Transverse colon (tissue), 4 donors: ENCODE results near the gene OFD1. TPM values are rescaled to one million over a fixed set of nuclear protein-coding genes. Genes with fewer than 3 reads are reported as not detected.

ENCODE experiments used
- DNase-seq: peaks from one replicate; pipeline ENCODE4 v3.0.0-alpha.2; 2019
- H3K27ac ChIP-seq, 4 donors: fragments of 200-600 bp; sonication (generic); 2 replicates each; pipeline ENCODE4 v1.5.1; 2016 to 2018; ENCODE audit warnings: inconsistent platforms in 4 of 4
- H3K27me3 ChIP-seq: fragments of 200-600 bp; sonication (generic); 2 replicates; pipeline ENCODE4 v1.5.1; 2017; ENCODE audit warnings: inconsistent platforms
- H3K36me3 ChIP-seq, 4 donors: fragments of 200-600 bp; sonication (generic); 2 replicates each; pipeline ENCODE4 v1.5.1; 2017 to 2019; ENCODE audit warnings: inconsistent platforms in 4 of 4
- H3K4me1 ChIP-seq, 4 donors: fragments of 200-600 bp; sonication (generic); 2 replicates each; pipeline ENCODE4 v1.5.1; 2017 to 2020; ENCODE audit warnings: inconsistent platforms in 4 of 4
- H3K4me3 ChIP-seq, 4 donors: fragments of 200-600 bp; sonication (generic); 1 replicate in 1 of 4; 2 replicates in 3 of 4; pipeline versions ENCODE4 v1.5.1 to v1.6.1; 2017 to 2019; ENCODE audit warnings: inconsistent platforms in 4 of 4
- H3K9me3 ChIP-seq, 2 donors: fragments of 200-600 bp; sonication (generic); 2 replicates each; pipeline ENCODE4 v1.5.1; 2017 to 2019; ENCODE audit warnings: inconsistent platforms in 2 of 2
- EP300 ChIP-seq: sonication (generic); formaldehyde crosslinking; IDR thresholded peaks from one replicate; pipeline ENCODE4 v1.6.1; 2017; ENCODE audit warnings: antibody characterized with exemption, low read depth
- POLR2A ChIP-seq: fragments of 450-650 bp; IDR thresholded peaks from one replicate; pipeline ENCODE4 v1.6.1; 2016; ENCODE audit warnings: antibody characterized with exemption, mild to moderate bottlenecking, moderate library complexity
- POLR2AphosphoS5 ChIP-seq, 3 donors: sonication (generic); formaldehyde crosslinking; IDR thresholded peaks; one replicate each; pipeline ENCODE4 v1.6.1; 2016; ENCODE audit warnings: antibody characterized with exemption in 3 of 3
- WGBS, 2 donors: methylation state at CpG; one replicate each; pipeline ENCODE4 v1.1.5; 2018; ENCODE audit warnings: low coverage in 1 of 2; 5-methylcytosine and 5-hydroxymethylcytosine counted together
- in situ Hi-C, 4 donors: fragments of 200-750 bp; cut with MboI; loops; one replicate each; pipeline versions ENCODE4 v1.15.0 to v1.15.1; 2017; ENCODE audit warnings: low sequenced_read_pairs in 3 of 4, low pct_ligation_motif_present in 1 of 4, low pct_unique_long_range_greater_than_20kb in 1 of 4
- intact Hi-C: fragments of 100-400 bp; cut with DNase I; formaldehyde crosslinking; loops from one replicate; pipeline ENCODE4 v1.15.1; 2023; ENCODE audit warnings: low total_unique reads
- total RNA-seq, 4 donors: library from RNA; depleted of rRNA; stranded (reverse); fragments of >200 nt; gene quantifications; one replicate each; pipeline ENCODE4 v1.1.0, GENCODE V29; 2016
- TF ChIP-seq, protein P1 (sequence below), 5 experiments: fragments of 200-600 bp in 3 of 5; fragments of 450-650 bp in 2 of 5; sonication (generic) in 3 of 5; IDR thresholded peaks; 1 replicate in 2 of 5; 2 replicates in 3 of 5; pipeline ENCODE4 v1.5.1; 2016 to 2017; ENCODE audit warnings: antibody characterized with exemption in 5 of 5, inconsistent platforms in 3 of 5, mild to moderate bottlenecking in 2 of 5, moderate library complexity in 1 of 5

The OFD1 gene
- total RNA-seq, 4 donors from 2014 or later: 27.2 to 184 (median 62.8) TPM

DNA sequence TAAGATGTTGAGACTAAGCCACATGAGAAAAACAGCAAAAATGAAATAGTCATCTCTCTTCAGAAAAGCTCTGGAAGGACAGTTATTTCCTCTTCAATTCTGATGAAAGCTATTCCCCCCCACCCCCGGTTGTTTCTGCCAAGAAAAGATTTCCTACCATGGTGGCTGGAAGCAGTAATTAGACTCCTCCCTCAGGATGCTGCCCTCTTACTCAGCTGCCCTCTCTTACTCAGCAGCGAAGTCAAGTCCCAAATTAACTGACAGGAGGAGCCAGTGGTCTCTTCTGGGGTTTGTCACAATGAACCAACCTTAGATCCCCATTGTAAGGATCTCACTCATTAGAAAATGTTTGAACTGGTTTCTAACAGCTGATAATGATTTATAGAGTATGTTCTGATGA, 44.4 kb downstream of the OFD1 start:
- no peak for DNase-seq
- H3K27ac ChIP-seq: no peak overlapping the region
- WGBS, 2 donors: 47% methylated on average over 2 of the region's 2 CpGs; no CpG with 5 or more reads in 1 of the 2 donors
- no peaks in the 10 kb centered on the region for H3K9me3 ChIP-seq
- H3K4me3 ChIP-seq: no peak overlapping the region
- intact Hi-C loops: no loop called here
- in situ Hi-C loops: no loop called here
- no peaks in the 10 kb centered on the region for H3K27me3 ChIP-seq
- TF ChIP-seq POLR2AphosphoS5 (IDR thresholded peaks at IDR 0.05): no peak
- TF ChIP-seq, protein P1, sequence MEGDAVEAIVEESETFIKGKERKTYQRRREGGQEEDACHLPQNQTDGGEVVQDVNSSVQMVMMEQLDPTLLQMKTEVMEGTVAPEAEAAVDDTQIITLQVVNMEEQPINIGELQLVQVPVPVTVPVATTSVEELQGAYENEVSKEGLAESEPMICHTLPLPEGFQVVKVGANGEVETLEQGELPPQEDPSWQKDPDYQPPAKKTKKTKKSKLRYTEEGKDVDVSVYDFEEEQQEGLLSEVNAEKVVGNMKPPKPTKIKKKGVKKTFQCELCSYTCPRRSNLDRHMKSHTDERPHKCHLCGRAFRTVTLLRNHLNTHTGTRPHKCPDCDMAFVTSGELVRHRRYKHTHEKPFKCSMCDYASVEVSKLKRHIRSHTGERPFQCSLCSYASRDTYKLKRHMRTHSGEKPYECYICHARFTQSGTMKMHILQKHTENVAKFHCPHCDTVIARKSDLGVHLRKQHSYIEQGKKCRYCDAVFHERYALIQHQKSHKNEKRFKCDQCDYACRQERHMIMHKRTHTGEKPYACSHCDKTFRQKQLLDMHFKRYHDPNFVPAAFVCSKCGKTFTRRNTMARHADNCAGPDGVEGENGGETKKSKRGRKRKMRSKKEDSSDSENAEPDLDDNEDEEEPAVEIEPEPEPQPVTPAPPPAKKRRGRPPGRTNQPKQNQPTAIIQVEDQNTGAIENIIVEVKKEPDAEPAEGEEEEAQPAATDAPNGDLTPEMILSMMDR (IDR thresholded peaks at IDR 0.05): no peak
- TF ChIP-seq POLR2A: no peak
- no peak for TF ChIP-seq EP300
- H3K36me3 ChIP-seq: no peaks in the 10 kb centered on the region
- H3K4me1 ChIP-seq: no peaks in the 10 kb centered on the region

DNA sequence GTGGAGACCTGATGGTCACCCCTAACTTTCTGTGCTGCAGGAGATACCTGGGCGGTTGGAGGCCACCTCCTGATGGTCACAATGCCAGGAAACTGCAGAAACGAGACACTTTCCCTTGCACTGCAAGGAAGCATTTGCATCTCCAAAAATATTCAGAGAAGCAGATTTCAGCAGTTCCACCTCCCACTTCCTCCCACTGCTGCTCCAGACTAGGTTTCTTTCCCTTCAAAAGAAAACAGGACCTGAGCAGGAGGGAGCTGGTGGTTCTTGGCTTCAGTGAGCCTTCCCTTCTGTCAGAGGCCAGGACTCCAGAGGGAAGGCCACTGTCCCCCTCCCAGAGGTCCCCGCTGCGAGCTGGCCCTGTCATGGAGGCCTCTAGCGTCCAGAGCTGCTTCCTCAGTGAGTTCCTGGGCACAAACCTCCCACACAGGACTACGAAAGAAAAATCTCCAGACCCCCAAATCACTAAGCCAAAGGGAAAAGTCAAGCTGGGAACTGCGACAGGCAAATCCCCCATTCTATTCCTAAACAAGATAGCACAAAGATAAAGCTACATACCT, 46.4 kb downstream of the OFD1 start:
- Histone ChIP-seq H3K27ac (no peak overlapping the region), H3K4me3 (no peak overlapping the region), H3K4me1 (no peaks in the 10 kb centered on the region), H3K9me3 (no peaks in the 10 kb centered on the region), H3K27me3 (no peaks in the 10 kb centered on the region), H3K36me3 (no peaks in the 10 kb centered on the region)
- in situ Hi-C loops: no loop called here
- WGBS, 2 donors: 76 to 100% methylated on average over 2 to 7 of the region's 7 CpGs
- TF ChIP-seq EP300 (no peak), POLR2AphosphoS5 (IDR thresholded peaks at IDR 0.05) (no peak), POLR2A (no peak)
- TF ChIP-seq, protein P1 (IDR thresholded peaks at IDR 0.05): no peak
- no peak for DNase-seq
- intact Hi-C loops: no loop called here

DNA sequence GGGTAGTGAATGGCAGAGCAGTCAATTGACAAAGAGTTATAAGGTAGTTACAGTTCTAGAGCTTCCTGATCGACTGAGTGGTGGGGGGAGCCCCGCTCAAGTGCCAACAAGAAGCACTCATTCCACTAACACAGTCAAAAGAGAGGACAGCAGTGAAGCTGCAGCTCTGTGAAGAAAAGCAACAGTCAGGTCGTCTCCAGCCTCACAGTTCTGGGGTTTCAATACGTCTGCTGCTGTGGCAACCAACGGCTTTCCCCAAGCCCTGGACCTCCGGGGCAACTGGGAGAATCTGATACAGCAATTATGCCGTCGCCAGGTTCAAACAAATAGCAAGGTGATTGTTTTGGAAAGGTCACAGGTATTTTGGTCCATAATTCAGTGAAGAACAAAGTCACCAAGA, 51.5 kb downstream of the OFD1 start:
- TF ChIP-seq EP300 (no peak), POLR2A (no peak), POLR2AphosphoS5 (IDR thresholded peaks at IDR 0.05) (no peak)
- TF ChIP-seq, protein P1 (IDR thresholded peaks at IDR 0.05): no peak
- intact Hi-C loops: no loop called here
- WGBS, 2 donors: 68% methylated on average over 8 of the region's 8 CpGs; no CpG with 5 or more reads in 1 of the 2 donors
- H3K4me3 ChIP-seq: no peak overlapping the region
- DNase-seq: no peak
- no peak overlapping the region for H3K27ac ChIP-seq
- in situ Hi-C loops: no loop called here
- no peaks in the 10 kb centered on the region for H3K36me3 ChIP-seq
- H3K27me3 ChIP-seq: no peaks in the 10 kb centered on the region
- H3K4me1 ChIP-seq: no peaks in the 10 kb centered on the region
- H3K9me3 ChIP-seq: no peaks in the 10 kb centered on the region

DNA sequence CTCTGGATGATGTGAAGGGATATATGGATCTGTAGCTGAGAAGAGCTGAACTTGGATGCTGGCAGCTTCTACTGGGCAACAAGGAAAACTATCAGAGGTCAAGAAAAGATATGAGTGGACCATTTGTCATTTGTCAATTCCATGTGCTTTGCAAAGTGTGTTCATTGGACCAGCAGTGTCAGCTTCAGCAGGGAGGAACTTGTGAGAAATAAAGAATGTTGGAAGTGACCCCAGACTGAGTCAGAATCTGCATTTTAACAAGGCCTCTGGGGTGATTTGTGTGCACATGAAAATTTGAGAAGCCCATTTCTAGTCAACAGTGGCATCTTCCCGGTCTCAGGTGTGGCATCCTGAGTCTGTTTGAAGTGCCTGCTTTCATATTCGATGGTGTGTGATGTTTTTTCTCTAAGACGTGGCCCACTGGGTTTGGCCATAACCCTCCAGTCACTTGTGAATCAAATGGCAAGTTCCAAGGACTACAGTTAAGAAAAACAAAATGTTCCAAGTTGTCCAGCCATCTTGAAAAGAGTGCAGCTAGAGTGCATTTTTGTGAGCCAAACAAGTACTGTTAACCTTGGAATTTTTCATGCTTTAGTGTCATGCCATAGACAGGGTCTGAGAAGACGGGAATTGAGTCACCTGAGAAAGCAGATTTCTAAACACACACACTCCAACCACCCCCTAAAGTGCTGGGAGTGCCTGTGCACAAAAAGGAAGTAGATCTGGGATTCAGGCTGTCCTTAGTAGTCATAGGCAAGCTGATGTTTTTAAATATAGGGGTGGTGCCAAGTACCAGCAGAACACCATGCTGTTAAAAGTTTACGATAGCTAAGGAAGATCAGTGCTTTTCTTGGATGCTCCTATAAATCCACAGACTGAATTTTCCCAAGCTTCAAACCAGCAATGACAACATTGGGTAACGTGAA, 55.9 kb downstream of the OFD1 start:
- H3K27ac ChIP-seq: peak overlapping the region in 2 of 4 donors; percentile 20 to 42
- in situ Hi-C loops: no loop called here
- intact Hi-C loops: no loop called here

More for the DNA sequence above, 55.9 kb downstream of the OFD1 start:
- no peak for DNase-seq
- Histone ChIP-seq H3K9me3 (no peaks in the 10 kb centered on the region), H3K4me1 (no peaks in the 10 kb centered on the region), H3K36me3 (no peaks in the 10 kb centered on the region), H3K27me3 (no peaks in the 10 kb centered on the region), H3K4me3 (no peak overlapping the region)
- TF ChIP-seq, protein P1 (IDR thresholded peaks at IDR 0.05): no peak
- TF ChIP-seq EP300 (no peak), POLR2A (no peak), POLR2AphosphoS5 (IDR thresholded peaks at IDR 0.05) (no peak)
- WGBS, 2 donors: 67% methylated on average over 6 of the region's 6 CpGs; no CpG with 5 or more reads in 1 of the 2 donors
